Prostate gland (tissue), 2 donors: Measurements from ENCODE around the gene SIRT4. TPM values are rescaled to one million over a fixed set of nuclear protein-coding genes. Genes with fewer than 3 reads are reported as not detected.

Source experiments
- DNase-seq: peaks from one replicate; pipeline ENCODE4 v3.0.0-alpha.2; 2019; ENCODE audit warnings: low spot score
- H3K27ac ChIP-seq, 2 donors: fragments of 200-600 bp; sonication (generic); 2 replicates each; pipeline ENCODE4 v1.5.1; 2017 to 2019
- H3K27me3 ChIP-seq: fragments of 200-600 bp; sonication (generic); replicated peaks from 2 replicates; pipeline ENCODE4 v1.5.1; 2019; ENCODE audit not compliant: insufficient read depth
- H3K36me3 ChIP-seq, 2 donors: fragments of 200-600 bp; sonication (generic); 1 replicate in 1 of 2; 2 replicates in 1 of 2; pipeline versions ENCODE4 v1.5.1 to v1.8.1; 2017 to 2019
- H3K4me1 ChIP-seq: fragments of 200-600 bp; sonication (generic); replicated peaks from 2 replicates; pipeline ENCODE4 v1.5.1; 2019
- H3K4me3 ChIP-seq, 2 donors: fragments of 200-600 bp; sonication (generic); 2 replicates each; pipeline ENCODE4 v1.5.1; 2017 to 2019
- H3K9me3 ChIP-seq: fragments of 200-600 bp; sonication (generic); 2 replicates; pipeline ENCODE4 v1.5.1; 2017
- POLR2A ChIP-seq: fragments of 450-650 bp; IDR thresholded peaks from one replicate; pipeline ENCODE4 v1.6.1; 2016; ENCODE audit warnings: antibody characterized with exemption, mild to moderate bottlenecking
- POLR2AphosphoS5 ChIP-seq: sonication (generic); formaldehyde crosslinking; IDR thresholded peaks from one replicate; pipeline ENCODE4 v1.6.1; 2017; ENCODE audit warnings: antibody characterized with exemption
- WGBS: methylation state at CpG from one replicate; pipeline ENCODE4 v1.1.5; 2018; 5-methylcytosine and 5-hydroxymethylcytosine counted together
- intact Hi-C: fragments of 100-400 bp; cut with DNase I; formaldehyde crosslinking; loops from one replicate; pipeline ENCODE4 v1.14.2; 2022
- total RNA-seq, 2 donors: library from RNA; depleted of rRNA; stranded (reverse); fragments of >200 nt; gene quantifications; one replicate each; pipeline ENCODE4 v1.1.0, GENCODE V29; 2016
- TF ChIP-seq, protein P1 (sequence below), 4 experiments: fragments of 200-600 bp in 2 of 4; fragments of 450-650 bp in 2 of 4; sonication (generic) in 2 of 4; IDR thresholded peaks; 1 replicate in 3 of 4; 2 replicates in 1 of 4; pipeline ENCODE4 v1.5.1; 2016 to 2019; ENCODE audit warnings: antibody characterized with exemption in 4 of 4, mild to moderate bottlenecking in 2 of 4, moderate library complexity in 2 of 4

The SIRT4 gene
- total RNA-seq, 2 donors from 2014 or later, result 0.96 to 2.2 TPM

DNA sequence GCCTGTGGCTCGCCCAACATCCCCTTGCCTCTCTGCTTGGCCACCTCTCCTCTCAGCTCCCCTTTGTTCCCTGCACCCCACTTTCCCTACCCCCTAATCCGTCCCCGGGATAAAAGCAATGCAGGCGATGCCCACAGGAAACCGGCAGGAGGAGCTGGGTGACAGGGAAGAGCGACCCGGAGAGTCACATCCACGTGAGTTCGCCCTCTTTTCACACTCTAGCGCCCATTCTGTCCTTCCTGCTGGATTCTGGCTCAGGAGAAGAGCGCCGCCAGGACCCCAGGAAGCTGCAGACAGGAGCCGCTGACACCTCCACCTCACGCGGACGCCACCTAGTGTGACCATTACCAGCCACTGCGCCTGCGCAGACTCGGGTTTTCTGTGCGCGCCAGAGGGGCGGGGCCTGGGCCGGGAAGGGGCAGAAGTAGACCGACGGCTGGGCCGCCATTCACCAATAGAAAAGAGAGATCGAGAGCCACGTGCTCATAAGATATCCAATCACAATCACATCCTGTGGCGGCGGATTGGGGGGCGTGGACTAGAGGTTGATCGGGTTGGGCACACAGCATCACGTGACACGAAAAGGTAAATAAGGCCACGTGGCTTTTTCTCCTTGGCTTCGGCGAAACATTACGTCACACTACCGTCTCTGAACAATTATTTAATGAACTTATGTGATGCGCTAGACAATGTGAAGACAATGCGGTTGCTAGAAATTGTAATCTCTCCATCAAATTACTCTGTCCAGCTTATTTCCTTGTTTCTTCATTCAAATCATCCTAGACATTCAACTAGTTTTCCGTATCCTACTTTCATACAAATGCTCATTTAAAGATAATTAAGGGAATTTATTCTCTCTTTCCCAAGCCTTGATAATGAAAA lies 15.3 kb downstream of the SIRT4 start:
- peak; percentile 100 for DNase-seq
- intact Hi-C loops, result no loop called here
- H3K4me3 ChIP-seq, result peak overlapping the region; percentile 38 to 60
- H3K36me3 ChIP-seq, result no peaks in the 10 kb centered on the region
- TF ChIP-seq, protein P1, sequence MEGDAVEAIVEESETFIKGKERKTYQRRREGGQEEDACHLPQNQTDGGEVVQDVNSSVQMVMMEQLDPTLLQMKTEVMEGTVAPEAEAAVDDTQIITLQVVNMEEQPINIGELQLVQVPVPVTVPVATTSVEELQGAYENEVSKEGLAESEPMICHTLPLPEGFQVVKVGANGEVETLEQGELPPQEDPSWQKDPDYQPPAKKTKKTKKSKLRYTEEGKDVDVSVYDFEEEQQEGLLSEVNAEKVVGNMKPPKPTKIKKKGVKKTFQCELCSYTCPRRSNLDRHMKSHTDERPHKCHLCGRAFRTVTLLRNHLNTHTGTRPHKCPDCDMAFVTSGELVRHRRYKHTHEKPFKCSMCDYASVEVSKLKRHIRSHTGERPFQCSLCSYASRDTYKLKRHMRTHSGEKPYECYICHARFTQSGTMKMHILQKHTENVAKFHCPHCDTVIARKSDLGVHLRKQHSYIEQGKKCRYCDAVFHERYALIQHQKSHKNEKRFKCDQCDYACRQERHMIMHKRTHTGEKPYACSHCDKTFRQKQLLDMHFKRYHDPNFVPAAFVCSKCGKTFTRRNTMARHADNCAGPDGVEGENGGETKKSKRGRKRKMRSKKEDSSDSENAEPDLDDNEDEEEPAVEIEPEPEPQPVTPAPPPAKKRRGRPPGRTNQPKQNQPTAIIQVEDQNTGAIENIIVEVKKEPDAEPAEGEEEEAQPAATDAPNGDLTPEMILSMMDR (IDR thresholded peaks at IDR 0.05), result peak; percentile 43 to 81 (median 64)
- TF ChIP-seq POLR2A (peak; percentile 92), POLR2AphosphoS5 (peak; percentile 96)
- H3K27me3 ChIP-seq, result no peaks in the 10 kb centered on the region
- H3K9me3 ChIP-seq, result no peaks in the 10 kb centered on the region
- peak overlapping the region; percentile 80 to 88 for H3K27ac ChIP-seq
- WGBS, result 2% methylated on average over 42 of the region's 42 CpGs
- H3K4me1 ChIP-seq, result no peaks in the 10 kb centered on the region

DNA sequence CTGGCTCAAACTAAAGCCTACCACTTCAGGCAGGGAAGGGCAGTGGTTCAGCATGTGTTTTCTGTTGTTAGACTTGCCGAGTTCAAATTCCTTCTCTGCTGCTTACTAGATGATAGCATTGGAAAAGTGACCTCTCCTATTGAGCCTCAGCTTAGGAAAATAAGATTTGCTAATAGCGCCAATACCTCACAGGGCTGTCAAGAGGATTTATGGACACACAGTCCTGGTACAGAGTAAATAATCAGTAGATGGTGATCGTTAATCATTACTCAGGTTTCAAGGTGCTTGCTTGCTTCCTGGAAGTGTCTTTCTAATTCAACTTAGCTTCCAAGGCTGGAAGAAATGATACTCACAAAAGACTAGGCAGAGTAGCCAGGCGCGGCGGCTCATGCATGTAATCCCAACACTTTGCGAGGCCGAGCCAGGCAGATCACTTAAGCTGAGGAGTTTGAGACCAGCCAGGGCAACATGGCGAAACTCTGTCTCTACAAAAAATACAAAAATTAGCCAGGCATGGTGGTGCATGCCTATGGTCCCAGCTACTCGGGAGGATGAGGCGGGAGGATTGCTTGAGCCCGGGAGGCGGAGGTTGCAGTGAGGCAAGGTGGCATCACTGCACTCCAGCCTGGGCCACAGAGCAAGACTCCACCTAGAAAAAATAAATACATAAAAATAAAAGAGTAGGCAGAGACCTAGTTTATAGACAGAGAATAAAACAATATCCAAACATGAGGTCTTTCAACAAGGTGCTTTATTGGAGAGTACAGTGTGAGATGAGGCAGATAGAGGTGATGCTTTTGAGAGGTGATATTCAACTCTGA lies 19.5 kb downstream of the SIRT4 start:
- WGBS, result 51% methylated on average over 13 of the region's 13 CpGs
- H3K4me1 ChIP-seq, result no peaks in the 10 kb centered on the region
- intact Hi-C loops, result no loop called here

DNA sequence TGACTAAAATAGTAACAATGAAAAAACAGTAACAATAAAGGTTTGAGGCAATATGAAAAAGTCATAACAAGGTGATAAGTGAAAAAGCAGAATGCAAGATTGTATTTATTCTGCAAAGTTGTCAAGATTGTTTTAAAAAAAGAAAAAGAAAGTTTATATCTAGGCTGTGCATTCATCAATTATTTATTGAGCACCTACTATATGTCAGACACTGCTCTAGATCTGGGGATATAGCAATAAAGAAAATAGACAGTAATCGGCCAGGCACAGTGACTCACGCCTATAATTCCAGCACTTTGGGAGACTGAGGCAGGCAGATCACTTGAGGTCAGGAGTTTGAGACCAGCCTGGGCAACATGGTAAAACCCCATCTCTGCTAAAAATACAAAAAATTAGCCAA lies 21.7 kb downstream of the SIRT4 start:
- H3K4me3 ChIP-seq, result no peak overlapping the region
- 94% methylated on average over 2 of the region's 2 CpGs for WGBS
- no peaks in the 10 kb centered on the region for H3K27me3 ChIP-seq
- intact Hi-C loops, result no loop called here
- H3K4me1 ChIP-seq, result no peaks in the 10 kb centered on the region
- TF ChIP-seq, protein P1 (IDR thresholded peaks at IDR 0.05), result no peak
- TF ChIP-seq POLR2AphosphoS5 (no peak), POLR2A (no peak)
- H3K9me3 ChIP-seq, result no peaks in the 10 kb centered on the region
- DNase-seq, result no peak
- H3K27ac ChIP-seq, result no peak overlapping the region
- no peaks in the 10 kb centered on the region for H3K36me3 ChIP-seq

More for the DNA sequence above, 19.5 kb downstream of the SIRT4 start:
- TF ChIP-seq POLR2AphosphoS5 (peak; percentile 38), POLR2A (no peak)
- Histone ChIP-seq H3K36me3 (no peaks in the 10 kb centered on the region), H3K27ac (no peak overlapping the region), H3K4me3 (no peak overlapping the region), H3K27me3 (no peaks in the 10 kb centered on the region), H3K9me3 (no peaks in the 10 kb centered on the region)
- DNase-seq, result no peak

DNA sequence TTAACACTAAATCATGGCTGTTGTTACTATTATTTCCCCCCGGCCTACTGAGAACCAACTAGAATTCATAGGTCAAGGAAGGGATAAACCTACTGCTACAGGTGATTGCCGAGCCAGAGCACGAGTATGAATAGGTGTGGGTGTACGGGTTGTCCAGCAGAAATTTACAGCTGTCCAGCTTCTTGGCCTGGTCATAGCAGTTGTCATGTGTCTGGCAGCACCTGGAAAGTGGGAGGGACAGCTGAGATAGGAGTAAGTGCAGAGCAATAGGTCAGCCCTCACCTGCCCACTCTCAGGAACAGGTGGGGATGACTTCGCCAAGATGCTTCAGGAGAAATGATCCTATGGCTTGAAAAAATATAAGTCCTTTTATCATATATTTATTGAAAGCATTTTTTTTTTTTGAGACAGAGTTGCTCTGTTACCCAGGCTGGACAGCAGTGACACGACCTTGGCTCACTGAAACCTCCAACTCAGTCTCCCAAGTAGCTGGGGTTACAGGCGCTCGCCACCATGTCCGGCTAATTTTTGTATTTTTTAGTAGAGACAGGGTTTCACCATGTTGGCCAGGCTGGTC lies 22.8 kb downstream of the SIRT4 start:
- no peak for DNase-seq
- no peak overlapping the region for H3K27ac ChIP-seq
- WGBS, result 54% methylated on average over 9 of the region's 9 CpGs
- H3K36me3 ChIP-seq, result no peaks in the 10 kb centered on the region
- no peaks in the 10 kb centered on the region for H3K4me1 ChIP-seq
- no peaks in the 10 kb centered on the region for H3K9me3 ChIP-seq
- intact Hi-C loops, result no loop called here
- TF ChIP-seq POLR2A, result no peak
- no peak for TF ChIP-seq POLR2AphosphoS5
- TF ChIP-seq, protein P1 (IDR thresholded peaks at IDR 0.05), result no peak
- H3K4me3 ChIP-seq, result no peak overlapping the region
- no peaks in the 10 kb centered on the region for H3K27me3 ChIP-seq

DNA sequence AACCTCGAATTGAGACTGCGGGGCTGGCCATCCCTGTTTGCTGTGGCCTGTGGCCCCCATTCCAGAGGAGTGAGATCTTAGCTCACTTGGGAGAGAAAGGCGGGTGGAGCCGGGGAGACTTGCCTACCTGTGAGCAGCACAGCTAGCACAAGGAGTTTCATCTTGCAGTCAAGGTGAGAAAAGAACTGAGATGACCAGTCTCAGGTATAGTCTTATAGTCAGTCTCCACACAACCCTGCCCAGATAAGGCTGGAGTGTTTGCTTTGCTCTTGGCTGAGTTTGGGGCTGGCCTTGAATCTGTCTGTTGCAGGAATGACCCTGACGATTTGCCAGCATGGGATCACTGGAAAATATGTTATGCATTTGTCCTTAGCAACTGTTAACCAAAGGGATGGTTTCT lies 25.5 kb downstream of the SIRT4 start, which contains the start of gene PLA2G1B:
TSS of gene PLA2G1B (minus strand) at position 187 of the 400 bp plus-strand sequence. CDS start at position 161, 26 bp downstream.
- intact Hi-C loops, result no loop called here
- no peak within 1 kb of the TSS for H3K27ac ChIP-seq
- no peaks in the 10 kb centered on the region for H3K9me3 ChIP-seq
- H3K4me3 ChIP-seq, result no peak within 1 kb of the TSS
- no peaks in the 10 kb centered on the region for H3K27me3 ChIP-seq
- WGBS, result 76% methylated on average over 5 of the region's 5 CpGs
- TF ChIP-seq, protein P1 (IDR thresholded peaks at IDR 0.05), result no peak
- no peak for TF ChIP-seq POLR2AphosphoS5
- no peak for TF ChIP-seq POLR2A
- no peak for DNase-seq
- no peaks in the 10 kb centered on the region for H3K36me3 ChIP-seq
- no peaks in the 10 kb centered on the region for H3K4me1 ChIP-seq
